Measurements from ENCODE around the gene CASQ1.

Gene CASQ1

DNA sequence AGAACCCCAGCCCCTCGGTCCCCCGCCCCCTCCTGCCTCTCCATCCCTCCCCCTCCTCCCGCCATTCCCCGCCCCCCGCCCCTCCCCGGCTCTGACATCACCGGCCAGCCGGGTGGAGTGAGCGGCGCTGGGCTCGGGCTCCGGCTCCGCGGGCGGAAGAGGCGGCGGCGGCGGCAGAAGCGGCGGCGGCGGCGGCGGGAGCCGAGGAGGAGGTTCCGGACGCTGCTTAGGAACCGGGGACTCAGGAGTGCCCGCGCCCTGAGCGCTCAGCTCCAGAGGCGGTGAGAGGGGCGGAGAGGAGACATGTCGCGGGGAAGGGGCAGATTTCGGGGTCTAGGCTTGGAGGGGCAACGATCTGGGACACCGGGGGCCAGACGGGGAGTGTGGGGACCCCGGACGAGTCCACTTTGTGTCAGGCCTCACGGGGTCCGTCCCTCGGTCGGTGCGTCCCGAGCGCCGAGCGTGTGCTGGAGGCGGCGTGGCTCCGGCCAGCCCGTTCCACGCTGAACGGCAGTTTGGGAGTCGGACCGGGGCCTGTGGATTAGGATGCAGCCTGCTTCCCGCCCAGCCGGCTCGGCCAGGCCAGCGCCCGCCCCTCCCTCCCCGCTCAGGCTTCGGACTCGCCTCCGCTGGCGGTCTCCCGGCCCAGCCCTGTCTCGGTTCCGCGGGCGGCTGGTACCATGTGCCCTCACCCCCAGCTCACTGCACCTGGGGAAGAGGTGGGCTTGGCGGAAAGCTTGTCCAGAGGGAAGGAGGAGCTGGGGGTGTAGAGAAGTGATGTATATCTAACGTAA is 15.1 kb downstream of the CASQ1 start, which contains the start of gene PEA15:
Gene PEA15 (plus strand): TSS at position 143 of the 794 bp plus-strand sequence. CDS start 6,161 bp downstream, outside the sequence.
- peak; percentile 90 for DNase-seq

DNA sequence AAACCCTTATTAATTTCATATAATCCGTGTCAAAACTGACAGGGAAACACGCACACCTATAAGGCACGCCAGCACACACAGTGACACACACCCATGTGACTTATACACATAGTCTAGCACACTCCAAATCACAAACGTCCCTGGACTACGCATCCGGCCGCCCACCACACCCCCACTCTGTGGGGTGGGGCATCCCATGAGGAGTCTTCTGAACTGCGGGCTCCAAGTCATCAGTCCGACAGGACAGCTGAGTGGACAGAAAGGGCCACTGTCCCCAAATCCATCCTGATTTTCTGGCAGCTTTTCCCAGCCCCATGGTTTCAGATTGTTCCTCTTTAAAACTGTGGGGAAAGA is 15.6 kb downstream of the CASQ1 start:
- DNase-seq: no peak

DNA sequence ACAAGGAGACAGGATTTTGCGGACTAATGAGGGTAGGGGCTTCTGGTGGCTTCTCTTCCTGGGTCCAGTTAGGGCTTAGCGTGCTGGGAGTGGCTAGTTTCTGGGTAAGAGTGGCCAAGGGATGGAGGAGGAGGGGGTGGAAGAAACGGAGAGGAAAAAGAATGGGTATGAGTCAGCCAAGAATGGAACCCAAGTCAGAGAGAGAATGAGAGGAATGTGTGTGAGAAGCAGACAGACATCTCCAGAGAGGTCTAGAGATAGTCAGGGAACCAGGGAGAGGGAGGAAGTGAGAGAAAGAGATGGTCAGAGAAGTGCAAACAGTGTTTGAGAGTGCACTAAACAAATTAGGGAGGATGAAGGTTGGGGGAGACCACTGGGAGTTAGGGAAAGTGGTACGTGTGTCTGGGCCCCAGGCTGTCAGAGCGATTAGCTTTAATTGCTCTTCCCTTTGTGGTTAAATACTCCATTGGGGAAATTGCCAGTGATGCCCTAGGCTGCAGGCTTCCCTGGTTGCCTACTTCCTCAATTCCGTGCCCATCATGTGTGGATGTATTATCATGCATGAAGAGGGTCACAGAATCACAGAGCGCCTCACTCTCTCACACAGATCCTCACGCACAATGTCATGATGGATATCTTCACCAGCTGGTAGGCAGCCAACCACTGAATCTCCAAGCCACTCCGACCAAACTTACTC is 16.2 kb downstream of the CASQ1 start:
- DNase-seq: no peak

DNA sequence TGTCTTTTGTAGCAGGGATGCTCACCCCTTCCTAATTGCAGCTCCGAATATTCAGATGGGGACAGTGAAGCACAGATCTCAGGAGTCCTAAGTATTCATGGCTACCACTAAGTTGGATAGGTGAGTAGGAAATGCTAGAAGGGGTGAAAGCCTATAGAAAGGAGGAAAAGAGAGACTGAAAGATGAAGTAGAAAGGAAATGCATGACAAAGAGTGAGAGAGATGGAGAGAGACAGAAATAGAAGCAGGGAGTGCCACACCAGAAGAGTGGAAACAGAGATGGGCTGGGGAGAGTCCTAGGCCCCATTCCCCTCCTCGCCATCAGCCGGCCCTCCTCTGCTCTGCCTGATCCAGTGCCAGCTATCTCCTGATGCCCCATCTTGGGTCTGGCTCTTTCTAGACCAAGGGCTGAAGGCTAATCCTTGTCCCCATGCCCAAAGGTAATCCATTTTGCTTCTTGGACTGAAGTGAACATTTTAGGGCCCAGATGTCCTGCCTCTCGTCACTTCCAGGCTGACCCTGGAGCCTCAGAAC is 16.8 kb downstream of the CASQ1 start:
- no peak for DNase-seq

DNA sequence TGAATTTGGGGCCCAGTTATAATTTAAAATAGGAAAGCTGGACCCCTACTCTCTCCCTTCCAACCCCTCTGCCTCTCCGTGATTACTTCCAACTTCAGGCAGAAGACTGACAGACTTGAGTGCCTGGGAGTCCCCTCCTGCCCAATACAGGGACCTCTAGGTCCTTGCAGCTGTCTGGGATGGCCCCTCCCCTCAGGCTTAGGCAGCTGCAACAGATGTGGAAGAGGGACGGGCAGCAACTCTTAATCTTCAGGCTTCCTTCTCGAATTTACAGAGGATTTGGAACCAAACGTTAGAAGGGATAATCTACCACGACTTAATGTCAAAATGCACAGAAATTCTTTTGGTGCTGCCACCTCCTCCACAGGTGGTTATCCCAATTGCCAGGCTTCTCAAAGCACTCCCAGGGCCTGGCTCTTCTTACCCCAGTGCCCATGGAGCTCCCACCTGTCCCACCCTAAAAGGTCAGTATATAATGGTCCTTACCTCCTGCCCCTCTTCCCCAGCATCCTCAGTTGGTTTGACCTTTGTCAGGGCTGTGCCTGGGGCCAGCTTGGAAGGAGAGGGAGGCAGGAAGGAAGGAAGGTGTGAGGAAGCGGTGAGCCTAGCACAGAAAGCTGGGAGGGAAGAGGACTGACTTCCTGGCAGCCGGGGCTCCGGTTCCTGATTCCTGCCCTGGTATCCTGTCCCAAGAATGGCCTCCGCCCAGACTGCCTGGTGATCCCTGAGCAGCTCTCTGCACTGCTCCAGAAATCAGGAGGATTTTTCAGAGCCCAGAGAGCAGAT is 17.6 kb downstream of the CASQ1 start:
- DNase-seq: no peak

DNA sequence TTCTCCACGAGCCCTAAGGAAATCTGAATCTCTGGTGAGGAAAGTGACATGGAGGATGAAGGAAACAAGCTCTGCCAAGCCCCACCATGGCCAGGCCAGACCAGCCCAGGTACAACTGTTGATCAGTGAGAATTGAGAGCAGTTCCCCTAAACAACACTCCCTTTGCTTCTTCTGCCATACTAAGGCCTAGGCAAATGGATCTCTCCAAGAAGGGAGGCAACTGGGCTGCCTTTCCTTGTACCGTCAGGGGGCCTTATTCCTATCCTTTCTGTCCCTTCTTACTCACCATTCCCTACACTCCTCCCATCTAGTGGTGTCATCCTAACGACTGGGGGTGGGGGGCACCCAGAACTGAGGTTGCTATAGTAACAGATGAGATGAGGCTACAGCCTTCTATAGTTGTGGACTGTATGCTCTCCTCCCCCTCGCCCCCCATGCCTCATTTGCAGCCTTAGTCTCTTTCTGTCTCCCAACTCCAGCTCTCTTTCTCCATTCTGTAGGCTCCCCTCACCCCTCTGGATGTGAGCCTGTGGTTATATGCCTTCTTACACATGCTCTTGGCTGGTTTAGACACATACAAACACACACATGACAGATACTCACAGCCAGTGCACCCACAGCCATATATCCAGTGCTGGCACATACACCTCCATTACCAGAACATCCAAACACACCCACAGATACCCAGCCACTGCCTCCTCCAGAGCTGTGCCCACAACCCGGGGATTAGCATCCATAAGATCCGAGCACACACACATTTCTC is 18.4 kb downstream of the CASQ1 start:
- no peak for DNase-seq

DNA sequence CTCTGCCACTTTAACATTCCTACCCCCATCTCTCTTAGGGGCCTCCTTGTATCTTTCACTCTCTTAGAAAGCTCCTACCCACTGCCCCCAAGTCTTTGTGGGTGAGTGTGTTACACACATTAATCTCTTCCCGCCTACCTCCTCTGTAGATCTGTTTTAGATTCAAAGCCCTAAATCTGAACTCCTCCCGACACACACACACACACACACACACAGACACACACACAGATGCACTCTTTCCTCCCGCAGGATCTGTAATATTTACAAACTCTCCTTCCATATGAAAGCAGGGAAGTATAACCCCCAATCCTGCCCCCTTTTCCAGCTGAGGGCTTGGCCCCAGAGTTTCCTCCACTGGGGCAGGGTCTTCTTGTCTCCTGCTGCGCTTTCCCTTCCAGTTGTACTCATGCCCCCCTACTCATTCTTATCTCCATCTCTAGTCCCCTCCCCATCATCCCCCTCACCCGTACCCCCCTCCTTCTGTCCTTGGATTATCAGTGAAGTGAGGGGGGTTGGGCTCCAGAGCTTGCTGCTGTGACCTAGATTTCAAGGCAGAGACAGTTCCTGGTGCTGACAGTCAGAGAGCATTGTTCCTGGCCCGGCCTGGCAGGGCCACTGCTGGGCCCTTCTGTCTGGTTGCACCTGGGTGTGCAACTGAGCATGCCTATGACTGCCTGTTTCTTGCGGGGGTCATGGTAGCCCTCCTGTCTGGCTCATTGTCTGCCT is 19.1 kb downstream of the CASQ1 start:
- no peak for DNase-seq

DNA sequence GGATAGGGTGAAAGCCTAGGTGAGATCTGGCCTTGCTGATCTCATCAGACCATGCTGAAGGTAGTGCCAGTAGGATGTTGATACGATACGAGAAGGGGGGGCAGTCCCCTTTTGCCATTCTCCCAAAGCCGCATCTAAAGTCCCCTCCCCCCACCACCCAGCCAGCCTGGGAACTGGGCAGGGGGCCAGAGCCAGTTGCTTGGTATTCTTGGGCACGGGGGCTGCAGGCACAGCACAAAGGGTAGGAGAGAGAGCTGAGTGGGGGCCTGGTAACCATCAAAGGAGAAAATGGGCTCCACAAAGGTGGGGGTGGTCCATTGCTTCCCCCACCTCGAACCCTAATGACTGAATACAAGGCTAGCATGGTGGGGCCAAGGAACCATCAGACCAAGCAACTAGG is 20.2 kb downstream of the CASQ1 start:
- DNase-seq: no peak

DNA sequence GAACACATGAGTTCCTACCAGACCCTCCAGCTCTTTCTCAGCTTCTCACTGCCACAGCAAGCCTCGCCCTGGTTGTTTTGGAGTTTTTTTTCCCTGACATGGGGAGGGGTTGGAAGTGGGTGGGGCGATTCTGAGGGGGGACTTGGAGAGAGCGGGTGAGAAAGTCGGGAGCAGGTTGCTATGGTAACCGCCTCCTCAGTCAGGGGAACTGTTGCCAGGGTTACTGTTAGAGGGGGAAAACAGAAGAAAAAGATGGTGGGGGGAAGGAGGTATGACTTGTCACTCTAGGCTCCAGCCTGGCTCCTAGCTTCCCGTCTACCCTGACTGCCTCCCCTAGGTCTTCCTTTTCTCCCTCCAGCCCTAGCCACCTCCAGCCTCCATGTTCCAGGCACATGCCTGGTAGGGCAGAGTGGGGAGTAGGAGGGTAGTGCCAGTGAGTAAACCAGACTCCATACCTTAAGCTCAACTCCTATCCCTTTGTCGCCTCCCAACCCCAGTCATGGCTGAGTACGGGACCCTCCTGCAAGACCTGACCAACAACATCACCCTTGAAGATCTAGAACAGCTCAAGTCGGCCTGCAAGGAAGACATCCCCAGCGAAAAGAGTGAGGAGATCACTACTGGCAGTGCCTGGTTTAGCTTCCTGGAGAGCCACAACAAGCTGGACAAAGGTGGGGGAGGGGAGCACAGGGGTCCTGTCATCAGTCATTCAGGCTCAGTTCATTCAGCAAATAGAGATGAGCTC is 20.8 kb downstream of the CASQ1 start:
- DNase-seq: no peak

DNA sequence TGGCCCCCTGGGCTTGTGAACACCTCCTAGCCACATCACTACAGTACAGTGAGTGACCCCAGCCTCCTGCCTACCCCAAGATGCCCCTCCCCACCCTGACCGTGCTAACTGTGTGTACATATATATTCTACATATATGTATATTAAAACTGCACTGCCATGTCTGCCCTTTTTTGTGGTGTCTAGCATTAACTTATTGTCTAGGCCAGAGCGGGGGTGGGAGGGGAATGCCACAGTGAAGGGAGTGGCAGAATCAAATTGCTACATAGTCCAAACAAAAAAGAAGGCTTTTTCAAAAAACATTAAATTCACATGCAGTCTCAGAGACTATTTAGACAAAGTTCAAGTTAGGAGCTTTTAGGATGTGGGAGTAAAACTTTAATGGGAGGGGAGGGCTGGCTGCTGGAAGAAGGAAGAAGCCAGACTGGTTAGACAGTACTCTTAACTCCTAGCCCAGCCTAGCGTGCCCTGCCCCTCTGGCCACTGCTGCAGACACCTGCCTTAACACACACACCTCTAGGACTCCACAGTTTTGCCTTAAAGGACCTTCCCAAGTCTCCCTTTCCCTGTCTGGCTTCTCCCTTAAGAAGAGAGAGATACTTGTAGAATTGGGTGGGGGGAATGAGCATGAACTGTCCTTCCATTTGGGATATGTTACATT is 24.2 kb downstream of the CASQ1 start:
- DNase-seq: no peak

DNA sequence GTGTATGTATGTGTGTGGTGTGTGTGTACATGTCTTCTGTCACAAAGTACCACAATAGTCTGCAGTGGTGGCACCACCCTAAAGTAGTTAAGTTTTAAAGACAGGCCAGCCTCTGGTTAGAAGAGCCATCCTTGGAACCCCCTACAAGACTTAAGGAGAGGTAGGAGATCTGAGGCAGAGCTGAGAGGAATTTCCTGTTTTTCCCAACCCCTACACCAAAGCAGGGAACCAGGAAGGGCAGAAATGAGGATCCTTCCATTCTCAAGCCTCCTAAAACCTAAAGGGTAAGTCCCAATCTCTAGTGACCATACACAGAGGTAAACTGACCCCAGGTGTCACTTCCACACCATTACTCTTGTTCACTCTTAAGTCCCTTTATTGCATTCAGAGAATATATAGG is 25.9 kb downstream of the CASQ1 start:
- DNase-seq: no peak

DNA sequence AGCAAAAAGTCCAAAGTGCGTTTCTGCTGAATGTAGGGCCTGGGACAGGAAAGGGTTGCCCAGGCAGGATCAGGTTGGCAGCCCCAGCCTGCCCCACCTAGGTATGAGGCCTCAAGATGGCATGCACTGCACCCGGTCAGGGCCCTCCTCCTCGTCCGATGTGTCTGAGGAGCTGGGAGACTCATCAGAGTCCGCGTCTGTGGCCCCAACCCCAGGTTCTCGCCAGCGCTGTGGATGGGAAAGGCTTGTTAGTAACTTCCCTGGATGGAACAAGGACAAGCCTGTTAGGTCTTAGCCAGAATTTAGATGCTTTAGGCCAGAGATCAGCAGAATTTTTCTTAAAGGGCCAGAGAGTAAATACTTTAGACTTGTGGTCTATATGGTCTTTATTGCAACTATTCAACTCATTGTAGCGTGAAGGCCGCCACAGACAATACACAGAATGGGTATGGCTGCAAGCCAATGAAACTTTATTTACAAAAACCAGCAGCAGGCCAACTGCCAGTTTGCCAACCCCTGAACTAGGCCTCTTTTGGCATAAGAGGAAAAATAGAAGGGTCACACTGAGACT is 27.2 kb downstream of the CASQ1 start:
- no peak for DNase-seq

DNA sequence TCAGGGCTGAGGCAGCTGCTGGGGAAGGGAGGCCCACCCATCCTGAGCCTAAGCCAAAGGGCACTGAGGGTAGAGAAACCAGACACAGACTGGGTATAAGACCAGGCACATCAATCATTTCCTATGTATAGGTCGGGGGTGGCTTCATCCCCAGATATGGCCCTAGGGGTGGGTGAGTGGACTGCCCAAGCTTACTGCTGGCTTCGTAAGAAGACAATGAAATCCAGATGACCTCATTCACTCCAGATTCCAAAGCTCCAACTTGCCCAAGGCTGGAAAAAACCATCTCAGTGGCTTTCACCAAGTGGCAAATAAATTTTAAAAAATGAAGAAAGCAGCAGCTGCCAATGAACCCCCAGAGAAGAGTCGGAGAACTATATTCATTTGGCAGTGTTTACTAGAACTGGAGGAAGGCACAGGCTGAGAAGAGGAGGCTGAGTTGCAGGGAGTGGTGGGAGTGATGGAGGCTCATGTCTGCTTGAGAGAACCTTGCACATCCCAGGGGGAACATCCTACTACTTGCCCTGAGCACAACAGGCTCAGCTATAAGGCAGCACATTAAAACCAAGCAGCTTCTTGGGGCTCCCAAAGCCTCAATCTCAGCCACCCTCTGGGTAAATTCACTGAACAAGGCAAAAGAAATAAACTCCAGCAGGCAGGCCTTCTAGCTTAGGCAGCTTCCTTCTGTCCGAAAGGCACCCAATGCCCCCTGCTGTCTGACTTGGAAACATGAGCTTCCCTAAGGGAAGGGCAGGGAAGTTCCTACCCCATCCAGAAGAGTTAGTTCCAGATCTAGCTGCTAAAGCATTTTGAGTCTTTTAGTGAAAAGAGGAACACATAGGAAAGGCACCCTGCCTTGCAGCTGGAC is 28.9 kb downstream of the CASQ1 start:
- DNase-seq: no peak

DNA sequence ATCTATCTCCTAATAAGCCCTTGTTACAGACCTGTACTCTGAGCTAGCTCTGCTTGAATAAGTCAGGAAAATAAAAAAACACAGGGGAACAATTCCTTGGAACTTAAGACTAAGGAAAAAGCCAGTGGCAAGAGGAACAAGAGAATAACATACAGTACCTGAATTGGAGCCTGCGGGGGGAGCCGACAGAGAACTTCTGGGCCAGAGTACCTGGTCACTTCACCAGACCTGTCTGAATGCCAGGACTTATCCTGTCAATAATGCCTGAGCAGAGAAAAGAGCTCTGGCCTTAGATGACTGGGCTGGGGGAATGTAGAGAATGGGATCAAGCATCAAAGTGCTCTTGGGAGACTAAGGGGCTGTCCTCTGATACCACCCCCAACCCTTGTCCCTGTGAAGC is 29.9 kb downstream of the CASQ1 start:
- no peak for DNase-seq

DNA sequence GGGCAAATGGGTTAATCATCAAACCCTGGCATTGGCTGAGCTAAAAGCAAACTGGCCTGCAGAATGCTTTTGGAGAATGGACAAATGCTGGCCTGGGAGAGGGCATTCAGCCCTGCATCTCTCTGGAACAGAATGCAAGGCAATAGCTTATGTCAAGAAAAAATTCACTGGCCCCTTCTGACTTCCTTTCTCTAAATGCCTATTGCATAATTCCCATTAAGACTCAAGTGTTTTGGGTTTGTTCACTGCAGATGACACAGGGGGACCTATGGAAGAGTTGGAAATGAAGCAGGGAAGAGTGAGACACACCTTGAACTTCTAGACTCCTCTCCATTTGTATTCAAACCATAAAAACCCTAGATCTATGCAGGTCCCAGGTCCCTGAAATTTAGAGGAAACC is 30.7 kb downstream of the CASQ1 start:
- DNase-seq: no peak

DNA sequence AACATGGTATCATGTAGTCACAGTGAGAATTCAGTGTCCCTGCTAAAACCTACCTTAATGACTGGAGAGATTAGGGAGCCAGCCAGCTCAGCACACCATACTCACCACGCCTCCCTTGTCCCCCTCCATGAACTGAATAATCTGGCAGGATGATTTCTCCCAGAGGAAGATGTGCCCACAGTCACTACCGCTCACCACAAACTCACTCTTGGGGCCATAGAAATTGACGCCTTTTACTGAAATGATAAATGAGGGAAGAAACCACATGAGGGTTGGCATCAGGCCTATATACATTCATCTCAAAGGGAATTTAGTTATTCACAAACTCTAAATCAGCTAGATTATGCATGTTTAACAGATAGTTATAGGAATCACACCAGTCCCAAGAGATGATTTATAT is 32.2 kb downstream of the CASQ1 start:
- DNase-seq: no peak

DNA sequence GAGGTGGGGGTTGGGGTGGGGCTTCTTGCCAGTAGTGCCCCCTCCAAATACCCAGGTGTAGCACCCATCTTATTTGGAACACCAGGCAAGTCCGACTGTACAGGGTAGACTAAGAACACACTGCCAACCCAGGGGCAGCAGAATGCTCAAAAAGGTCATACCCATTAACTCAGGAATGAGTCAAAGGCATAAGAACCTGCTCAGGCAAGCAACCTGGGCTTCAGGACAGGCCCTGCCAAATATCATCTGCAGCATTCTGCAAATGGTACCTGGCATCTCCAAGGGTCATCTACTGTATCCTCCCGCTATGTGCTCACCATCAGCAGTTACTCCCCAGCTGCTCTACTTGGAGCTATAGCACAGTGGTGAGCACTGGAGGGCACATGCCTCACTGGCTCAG is 34.2 kb downstream of the CASQ1 start:
- no peak for DNase-seq

DNA sequence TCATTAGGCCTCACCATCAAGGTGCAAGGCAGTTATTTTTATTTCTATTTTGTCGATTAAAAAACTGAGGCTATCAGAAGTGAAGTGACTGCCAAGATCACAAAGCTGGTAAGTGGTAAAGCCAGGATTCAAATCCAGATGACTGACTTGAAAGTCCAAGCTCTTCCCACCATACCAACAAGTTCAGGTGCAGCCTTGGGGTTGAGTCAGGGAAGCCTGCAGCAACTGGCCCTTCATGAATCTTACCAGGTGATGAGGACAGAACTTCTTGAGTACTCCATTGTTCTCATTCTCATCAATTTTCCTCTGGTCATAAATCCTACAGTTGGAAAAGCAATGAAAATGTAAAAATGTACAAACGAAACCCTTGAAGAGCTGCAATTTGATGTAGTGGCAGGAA is 35.0 kb downstream of the CASQ1 start:
- DNase-seq: no peak

DNA sequence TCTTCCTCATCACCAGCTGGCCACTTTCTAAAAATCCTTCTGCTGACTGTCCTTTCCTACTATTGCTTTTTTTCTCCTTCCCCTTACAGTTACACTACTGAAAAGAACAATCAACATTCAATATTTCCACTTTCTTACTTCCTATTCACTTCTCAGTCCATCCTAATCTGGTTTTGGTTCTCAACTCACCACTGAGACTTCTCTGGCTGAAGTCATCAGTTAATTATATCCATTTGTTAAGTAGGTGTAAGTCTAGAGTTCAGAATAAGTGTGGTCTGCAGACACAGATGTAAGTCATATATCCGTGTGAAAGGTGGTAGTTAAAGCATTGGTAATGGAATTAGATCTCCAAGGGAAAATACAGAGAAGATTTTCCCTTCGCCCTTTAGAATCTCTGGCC is 36.2 kb downstream of the CASQ1 start:
- DNase-seq: no peak
